ENCODE measurements around the gene PTPRK.

Gene PTPRK

GRCh38 chr6:128376952-128377503 is 143.4 kb downstream of the PTPRK start:
- no peak for DNase-seq

DNA sequence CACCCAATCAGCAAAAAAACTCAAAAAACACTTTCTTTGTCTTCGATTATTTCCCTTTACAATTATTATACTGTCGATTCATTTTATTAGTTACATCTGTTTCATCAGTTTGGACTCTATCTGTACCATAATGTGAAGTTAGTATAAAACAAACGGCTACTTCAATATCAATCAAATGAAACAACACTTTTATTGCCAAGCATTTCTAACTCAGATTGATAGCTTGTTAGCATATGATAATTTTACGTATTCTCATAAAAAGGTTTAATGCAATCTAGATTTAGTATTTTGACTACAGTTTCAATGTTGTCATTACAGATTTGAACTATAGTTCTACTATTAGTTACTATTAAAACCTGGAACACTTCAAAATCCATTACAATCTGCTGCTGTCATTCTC is 149.3 kb downstream of the PTPRK start:
- no peak for DNase-seq

DNA sequence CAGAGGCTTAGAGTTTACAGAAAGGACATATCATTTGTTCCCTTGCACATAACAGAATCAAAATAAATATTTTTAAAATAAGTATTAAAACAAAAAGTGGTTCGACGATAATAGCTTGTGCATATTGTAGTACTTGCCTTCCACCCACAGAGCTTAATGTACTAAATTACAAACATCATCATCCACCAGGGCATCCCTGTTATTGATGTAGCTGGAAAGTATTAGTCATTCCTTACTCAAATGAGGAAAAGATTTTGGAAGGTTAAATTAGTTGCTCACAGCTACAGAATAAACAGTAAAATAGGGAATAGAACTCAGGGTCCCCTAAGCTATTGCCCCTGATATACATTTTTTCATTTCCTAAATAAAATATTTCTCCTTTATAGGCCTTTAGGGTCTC is 150.3 kb downstream of the PTPRK start:
- DNase-seq, result no peak

DNA sequence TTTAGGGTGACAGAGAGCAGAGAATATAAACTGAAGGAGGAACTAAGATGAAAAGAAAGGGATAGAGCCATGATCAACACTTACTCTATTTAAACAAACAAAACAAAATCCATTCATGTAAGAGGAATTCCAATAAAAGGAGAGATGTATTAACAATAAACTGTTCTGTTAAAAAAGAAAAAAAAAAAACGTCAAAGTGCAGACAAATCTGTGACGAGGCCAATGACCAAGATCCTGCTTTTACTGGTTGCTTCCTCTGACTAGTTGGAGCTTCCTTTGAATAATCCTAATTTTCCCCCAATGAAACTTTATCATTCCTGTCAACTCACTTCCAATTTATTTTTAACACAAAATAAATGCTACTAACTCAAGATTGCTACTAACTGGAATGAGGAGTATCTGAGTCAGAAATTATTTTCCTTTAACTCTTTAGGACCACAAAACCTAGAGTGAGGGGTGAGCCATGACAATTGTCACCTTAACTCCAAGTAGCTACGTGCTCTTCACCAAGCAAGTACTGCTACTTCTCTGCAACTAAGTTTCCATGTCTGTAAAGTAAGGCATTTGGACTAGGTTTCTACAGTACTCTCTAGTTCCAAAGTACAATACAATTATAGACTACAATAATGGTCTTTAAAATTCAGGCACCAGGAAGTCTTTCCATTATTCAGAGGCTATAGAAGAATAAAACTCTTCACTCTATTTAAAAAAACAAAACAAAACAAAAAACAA is 152.0 kb downstream of the PTPRK start:
- DNase-seq, result no peak

DNA sequence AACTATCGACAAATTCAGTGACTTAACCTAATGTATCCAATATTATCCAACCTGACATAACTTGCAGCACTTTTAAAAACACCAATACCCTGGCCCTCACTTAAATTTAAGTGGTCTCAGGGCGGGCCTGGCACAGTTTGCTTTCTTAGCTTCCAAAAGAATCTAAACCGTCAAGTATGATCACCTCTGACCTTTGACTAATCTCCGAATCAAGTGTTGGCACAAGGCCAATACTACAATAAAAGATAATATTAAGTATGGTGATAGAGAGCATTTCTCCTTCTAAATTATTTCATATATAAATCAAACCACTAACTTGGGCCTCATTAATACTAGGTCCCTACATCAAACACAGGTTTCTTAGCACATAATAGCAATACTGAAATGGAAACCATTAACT is 153.0 kb downstream of the PTPRK start:
- DNase-seq, result no peak

- DNase-seq, result no peak
Observed at GRCh38 chr6:128365520-128366160, 154.8 kb downstream of the PTPRK start.

DNA sequence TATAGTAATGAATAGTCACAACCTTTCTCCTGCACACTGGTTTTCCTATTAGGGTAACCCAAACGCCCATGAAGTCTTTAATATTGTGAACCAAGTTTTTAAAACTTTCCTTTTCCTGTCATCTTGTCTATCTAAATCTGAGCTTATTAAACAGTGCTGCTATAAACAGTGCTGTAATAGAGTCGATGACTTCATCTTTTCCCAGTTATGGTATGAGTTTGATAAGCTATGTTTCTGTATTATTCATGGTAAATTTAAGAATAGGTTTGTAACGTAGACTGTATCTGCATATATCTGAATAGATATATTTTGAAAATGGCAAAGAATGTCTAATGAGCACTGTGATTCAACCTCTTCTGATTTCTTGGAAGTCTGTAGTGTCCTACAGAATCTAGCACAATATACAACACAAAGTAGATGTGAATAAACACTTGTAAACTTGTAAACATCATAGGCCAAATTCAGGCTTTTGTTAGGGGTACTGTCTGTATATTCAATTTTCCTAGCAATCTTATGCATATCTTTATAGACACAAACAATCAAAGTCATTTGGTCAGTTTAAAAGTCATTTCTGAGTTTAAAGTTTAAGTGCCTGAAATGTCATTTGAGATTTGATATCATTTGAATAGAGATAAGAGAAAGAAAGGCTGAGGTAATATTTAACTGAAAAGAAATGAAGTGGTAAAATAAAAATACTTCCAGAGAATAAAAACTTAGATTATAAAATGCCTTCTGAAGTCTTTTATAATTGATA is 155.5 kb downstream of the PTPRK start:
- no peak for DNase-seq

GRCh38 chr6:128363020-128363813 is 157.2 kb downstream of the PTPRK start:
- DNase-seq, result no peak

- no peak for DNase-seq
Observed at GRCh38 chr6:128361378-128361777, 159.0 kb downstream of the PTPRK start.

GRCh38 chr6:128358244-128358776 is 162.1 kb downstream of the PTPRK start:
- DNase-seq, result no peak

- DNase-seq, result no peak
Observed at GRCh38 chr6:128357392-128358130, 162.8 kb downstream of the PTPRK start.

DNA sequence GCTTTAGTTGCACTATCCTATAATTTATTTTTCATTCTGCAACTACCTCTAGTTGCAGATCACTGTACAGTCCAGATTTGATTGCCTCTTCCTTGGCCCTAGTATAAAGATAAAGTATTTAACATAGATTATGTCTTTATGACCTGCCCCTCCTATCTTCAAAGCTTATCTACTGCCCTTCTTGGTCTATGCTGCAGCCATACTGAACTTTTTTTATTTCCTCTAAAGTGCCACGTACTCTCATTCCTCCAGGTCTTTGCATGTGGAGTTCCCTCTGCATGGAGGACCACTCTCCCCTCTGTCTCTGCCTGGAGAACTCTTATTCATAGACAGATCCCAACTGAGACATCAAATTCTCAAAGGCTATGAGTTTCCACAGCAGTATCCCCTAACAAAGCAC is 168.0 kb downstream of the PTPRK start:
- DNase-seq, result no peak

GRCh38 chr6:128351255-128351514 is 169.2 kb downstream of the PTPRK start:
- no peak for DNase-seq

DNA sequence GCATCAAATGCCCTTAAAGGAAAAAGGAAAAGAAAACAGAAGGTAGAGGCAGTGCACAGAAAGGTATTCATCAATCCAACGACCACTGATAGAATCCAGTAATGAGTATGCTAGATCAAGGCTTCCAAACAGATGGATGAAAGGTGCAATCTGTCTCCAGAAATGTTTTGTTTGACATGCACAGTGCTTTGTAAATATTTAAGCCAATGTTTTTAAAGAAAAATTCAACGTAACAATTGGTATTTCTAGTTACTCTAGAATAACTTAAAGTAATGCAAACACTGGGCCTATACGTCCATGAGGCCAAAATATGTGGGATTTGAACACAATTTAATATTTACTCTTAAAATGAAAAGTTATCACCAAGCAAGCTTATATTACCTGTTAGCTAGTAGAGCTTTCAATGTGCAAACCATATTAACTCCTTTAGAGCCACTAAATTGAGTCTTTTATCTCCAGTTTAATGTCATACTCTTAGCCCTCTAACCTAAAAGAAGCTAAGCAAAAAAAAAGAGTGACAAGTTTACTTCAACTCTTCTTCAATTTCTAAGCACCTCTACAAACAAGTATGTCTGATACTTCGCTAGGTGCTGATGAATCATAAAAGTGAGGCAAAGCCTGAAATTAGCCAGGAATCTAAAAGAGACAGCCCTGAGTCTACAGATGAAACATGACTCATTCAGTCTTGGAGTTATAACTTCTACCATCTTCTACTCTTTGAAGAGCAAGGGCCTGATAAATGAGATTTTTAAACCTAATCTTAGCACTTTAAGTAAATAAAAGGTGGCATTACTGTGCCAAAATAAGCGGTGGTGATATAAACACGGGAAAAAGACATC is 169.8 kb downstream of the PTPRK start:
- no peak for DNase-seq

DNA sequence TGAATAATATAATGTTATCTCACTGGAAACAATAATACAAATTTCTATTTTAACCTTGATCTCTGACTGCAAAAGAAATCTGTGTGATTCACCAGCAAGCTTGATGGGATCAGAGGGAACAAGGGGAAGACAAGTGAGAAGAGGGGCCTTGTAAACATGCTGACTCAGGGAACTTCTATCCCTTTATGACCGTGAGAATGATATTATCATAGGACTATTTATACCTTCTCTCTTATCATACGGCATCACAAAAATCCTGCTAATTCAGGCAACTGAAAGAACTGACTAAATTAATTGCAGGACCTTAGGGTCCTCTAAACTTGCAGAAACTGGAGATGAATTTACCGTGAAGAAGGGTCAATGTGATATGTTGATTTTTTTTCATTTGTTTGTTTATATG is 173.3 kb downstream of the PTPRK start:
- no peak for DNase-seq

GRCh38 chr6:128346569-128346968 is 173.8 kb downstream of the PTPRK start:
- DNase-seq, result no peak

DNA sequence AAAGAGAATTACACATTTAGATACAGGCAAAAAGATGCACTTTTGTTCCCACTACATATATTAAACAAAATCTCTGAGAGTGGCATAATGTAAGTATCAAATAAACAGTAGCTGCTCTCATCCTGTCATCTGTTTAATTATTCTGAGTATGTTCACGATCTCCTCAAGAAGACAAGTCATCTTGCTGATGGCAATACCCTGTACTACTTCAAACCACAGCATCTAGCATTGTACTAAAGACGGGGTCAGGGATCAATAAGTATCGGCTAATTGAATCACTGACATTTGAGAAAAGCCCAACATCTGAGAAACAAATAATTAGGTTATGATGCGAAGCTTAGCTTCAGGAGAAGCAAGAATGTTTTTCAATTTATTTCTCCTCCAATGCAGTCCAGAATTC is 175.1 kb downstream of the PTPRK start:
- no peak for DNase-seq

- DNase-seq, result no peak
Observed at GRCh38 chr6:128343706-128344105, 176.7 kb downstream of the PTPRK start.

DNA sequence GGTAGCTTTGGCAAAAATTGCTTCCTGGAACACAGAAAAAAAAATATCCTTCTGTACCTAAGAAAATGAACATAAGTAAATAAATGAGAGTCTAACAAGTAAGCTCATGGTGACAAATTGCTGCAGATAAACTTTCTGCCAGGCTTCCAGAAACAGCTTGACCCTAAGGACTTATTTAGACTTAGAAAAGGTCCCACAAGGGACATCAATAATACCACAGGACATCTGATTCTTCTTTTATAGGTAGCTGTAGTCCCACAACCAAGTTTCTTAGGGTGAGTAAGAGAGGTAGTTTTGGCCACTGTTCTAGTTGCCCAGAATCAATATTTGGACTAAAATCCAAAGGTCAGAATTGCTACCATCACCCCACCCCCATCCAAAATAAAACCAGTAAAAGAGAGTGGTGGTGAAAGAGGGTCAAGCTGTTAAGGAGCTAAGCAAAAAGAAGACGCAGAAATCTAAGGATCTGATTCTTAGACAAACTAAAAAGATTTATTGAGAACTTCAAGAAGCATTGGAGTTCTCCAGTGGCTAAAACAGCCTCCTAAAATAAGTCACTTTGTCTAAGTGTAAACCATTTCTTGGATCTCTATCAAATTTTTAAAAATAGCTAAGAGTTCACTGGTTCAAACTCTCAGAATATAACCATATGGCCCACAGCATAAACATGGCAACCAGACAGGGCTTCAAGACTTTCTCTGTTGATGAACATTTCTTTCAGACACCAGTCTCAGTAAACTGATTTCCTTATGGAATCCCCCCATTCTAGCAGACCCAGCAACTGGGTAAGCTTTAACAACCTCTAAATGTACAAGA is 180.6 kb downstream of the PTPRK start:
- DNase-seq, result no peak

GRCh38 chr6:128337619-128338018 is 182.8 kb downstream of the PTPRK start:
- DNase-seq, result no peak

All from NCI-H1048 (cell line).